ENCODE data around the gene SLC38A11.

DNA sequence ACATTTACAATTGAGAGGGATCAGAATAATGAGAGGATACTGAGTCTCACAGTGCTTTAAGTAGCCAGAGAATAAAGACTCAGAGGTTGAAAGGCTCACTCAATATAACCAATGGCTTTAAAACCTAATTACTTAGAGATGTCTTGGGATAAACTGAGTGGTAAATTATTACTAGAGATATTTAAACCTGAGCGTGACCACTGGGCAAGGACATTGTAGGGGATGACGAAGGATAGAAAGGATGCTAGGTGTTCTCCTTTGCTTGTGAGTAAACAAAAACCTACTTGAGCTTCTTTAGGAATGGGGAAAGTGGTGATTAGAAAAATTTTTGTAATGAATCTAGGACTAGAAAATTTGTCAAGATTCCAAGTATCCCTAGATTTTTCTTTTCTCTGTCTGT, 12.0 kb upstream of the SLC38A11 start:
- TF ChIP-seq, protein P1, sequence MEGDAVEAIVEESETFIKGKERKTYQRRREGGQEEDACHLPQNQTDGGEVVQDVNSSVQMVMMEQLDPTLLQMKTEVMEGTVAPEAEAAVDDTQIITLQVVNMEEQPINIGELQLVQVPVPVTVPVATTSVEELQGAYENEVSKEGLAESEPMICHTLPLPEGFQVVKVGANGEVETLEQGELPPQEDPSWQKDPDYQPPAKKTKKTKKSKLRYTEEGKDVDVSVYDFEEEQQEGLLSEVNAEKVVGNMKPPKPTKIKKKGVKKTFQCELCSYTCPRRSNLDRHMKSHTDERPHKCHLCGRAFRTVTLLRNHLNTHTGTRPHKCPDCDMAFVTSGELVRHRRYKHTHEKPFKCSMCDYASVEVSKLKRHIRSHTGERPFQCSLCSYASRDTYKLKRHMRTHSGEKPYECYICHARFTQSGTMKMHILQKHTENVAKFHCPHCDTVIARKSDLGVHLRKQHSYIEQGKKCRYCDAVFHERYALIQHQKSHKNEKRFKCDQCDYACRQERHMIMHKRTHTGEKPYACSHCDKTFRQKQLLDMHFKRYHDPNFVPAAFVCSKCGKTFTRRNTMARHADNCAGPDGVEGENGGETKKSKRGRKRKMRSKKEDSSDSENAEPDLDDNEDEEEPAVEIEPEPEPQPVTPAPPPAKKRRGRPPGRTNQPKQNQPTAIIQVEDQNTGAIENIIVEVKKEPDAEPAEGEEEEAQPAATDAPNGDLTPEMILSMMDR (conservative IDR thresholded peaks at IDR 0.05; ENCODE audit: low read length) = no peak
- TF ChIP-seq EZH2phosphoT487 (IDR thresholded peaks at IDR 0.05; ENCODE audit: borderline replicate concordance, low read depth, low read length) = no peak

Data from OCI-LY7 (cell line).